ENCODE data around the gene TIE1.

TIE1 gene

DNA sequence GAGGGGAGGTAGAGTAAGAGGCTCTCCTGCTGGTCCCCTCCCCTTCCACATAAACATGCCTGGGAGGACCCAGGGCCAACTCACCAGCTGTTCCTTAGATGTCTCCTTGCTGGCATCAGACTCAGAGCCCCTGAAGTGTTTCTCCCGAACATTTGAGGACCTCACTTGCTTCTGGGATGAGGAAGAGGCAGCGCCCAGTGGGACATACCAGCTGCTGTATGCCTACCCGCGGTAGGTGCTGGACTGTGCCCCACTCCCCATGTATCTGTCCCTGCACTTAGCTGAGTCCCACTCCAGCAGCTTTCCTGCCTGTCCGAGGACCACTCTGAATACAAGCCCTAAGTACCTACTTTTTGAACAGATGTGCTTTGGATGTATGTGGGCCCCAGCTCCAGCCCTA lies 37.2 kb downstream of the TIE1 start:
- no peak for DNase-seq (ENCODE audit: low read depth)

GRCh38 chr1:43339584-43340232 lies 38.9 kb downstream of the TIE1 start:
- no peak for DNase-seq (ENCODE audit: low read depth)

- no peak for DNase-seq (ENCODE audit: low read depth)
These were observed 39.8 kb downstream of the TIE1 start for GRCh38 chr1:43340559-43340958.

DNA sequence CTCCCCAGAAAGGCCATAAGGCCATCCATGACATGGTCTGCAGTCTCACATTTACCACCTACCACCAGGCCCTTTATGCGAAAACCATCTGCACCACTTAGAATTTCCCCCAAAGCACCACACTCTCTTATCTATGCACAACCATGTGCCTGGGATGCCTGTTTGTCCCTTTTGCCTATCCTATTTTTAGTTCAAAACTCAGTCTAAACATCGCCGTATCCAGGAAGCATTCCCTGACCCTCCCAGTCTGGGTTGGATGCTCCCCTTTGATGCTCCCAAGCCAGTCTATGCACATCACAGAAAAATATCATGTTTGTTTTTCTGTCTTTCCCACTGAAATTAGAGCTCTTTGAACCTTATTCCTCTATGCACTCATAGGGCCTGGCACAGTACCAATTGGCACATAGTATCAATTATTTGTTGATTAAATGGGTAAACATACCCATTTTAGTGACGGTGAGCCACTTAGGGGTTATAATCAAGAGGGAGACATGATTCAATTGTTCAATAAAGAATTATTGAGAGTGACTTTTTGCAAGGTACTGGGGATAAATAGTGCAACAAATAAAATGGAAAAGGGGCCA lies 43.6 kb downstream of the TIE1 start:
- DNase-seq (ENCODE audit: low read depth), result no peak

- DNase-seq (ENCODE audit: low read depth), result no peak
These were observed 44.3 kb downstream of the TIE1 start for GRCh38 chr1:43345120-43345519.

- no peak for DNase-seq (ENCODE audit: low read depth)
These were observed 45.9 kb downstream of the TIE1 start for GRCh38 chr1:43346636-43347035.

DNA sequence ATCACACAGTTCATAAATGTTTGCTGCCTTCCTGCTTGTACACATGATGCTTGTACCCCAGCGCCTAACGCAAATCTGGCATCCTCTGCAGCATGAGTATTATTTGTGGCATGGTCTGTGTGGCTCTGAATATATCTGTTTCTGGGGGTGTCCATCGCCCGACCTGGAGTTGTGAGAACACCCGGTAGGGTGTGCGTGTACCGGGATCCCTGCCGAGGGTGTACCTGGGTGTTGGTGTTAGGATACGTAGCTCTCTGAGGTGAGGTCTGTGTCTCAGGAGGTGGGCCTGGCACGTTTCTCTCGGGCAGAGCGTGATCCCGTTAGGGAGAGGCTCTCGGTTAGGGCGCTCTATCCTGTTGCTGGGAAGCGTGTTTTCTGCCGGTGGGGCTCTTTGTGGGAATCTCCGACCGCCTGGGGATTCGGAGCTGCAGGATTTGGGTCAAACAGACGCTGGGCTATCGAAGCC lies 47.6 kb downstream of the TIE1 start:
- DNase-seq (ENCODE audit: low read depth), result no peak

DNA sequence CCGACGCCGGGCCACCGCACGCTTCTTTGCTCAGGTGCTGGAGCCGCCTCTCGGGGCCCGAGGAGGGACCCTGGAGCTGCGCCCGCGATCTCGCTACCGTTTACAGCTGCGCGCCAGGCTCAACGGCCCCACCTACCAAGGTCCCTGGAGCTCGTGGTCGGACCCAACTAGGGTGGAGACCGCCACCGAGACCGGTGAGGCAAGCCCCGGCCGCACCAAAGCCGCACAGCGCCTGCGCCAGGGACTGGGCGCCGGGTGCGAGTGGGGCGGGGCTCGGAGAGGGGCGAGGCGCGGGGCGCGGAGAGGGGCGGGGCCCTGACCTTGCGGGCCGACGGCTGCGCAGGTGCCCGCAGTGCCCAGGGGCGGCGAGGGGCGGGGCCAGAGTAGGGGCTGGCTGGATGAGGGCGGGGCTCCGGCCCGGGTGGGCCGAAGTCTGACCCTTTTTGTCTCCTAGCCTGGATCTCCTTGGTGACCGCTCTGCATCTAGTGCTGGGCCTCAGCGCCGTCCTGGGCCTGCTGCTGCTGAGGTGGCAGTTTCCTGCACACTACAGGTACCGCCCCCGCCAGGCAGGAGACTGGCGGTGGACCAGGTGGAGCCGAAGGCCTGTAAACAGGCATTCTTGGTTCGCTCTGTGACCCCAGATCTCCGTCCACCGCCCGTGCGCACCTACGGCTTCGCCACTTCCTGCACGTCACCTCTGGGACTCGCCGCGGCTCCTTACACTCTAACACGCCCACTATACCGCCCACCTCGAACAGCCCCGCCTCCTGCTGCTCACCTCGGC lies 48.2 kb downstream of the TIE1 start:
- DNase-seq (ENCODE audit: low read depth), result peak; percentile 7

DNA sequence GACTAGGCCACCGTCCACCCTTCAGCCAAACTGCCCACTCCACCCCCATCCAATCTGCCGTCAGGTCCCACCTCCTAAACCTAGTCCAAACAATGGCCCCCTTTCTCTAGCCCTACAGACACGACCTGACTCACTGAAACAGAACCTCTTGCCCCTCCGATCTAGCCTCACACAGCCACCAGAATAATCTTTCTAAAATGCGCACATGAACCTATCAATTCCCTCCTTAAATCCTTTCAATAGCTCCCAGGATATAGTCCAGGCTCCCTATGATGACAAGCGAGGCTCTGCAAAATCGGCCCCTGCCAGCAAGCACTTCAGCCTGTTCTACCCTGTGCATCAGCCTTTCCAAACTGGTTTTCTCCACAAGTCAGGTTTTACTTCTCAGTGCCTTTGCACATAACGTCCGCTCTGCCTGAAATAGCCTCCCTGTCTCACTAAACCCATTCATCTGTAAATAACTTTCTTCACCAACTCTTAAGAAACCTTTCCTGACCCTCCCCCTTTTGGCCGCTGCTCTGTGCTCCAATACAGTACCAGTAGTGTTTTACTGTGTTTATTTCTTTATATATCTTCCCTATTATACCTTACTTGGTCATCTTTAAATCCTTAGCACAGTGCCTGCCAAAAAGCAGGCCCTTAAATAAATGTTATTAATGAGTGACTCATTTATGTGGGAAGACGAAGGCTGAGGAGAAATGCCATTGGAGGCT lies 49.0 kb downstream of the TIE1 start:
- DNase-seq (ENCODE audit: low read depth), result no peak

DNA sequence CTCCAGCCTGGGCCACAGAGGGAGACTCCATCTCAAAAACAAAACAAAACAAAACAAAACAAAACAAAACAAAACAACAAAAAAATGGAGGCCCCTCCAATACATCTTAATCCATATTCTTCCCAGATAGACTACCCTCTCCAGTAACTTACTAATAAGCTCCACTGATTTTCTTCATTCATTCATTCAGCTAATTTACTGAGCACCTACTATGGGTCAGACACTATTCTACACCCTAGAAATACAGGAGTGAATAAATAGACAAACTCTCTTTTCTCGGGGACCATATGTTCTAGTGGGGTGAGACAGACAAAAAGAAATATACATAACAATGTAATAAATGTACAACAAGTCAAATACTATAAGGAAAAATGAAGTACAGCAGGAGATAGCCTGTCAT lies 50.2 kb downstream of the TIE1 start:
- DNase-seq (ENCODE audit: low read depth), result no peak

GRCh38 chr1:43351421-43352350 lies 50.9 kb downstream of the TIE1 start:
- DNase-seq (ENCODE audit: low read depth), result no peak

- DNase-seq (ENCODE audit: low read depth), result no peak
These were observed 51.5 kb downstream of the TIE1 start for GRCh38 chr1:43352351-43352705.

GRCh38 chr1:43352881-43353280 lies 52.1 kb downstream of the TIE1 start:
- no peak for DNase-seq (ENCODE audit: low read depth)

DNA sequence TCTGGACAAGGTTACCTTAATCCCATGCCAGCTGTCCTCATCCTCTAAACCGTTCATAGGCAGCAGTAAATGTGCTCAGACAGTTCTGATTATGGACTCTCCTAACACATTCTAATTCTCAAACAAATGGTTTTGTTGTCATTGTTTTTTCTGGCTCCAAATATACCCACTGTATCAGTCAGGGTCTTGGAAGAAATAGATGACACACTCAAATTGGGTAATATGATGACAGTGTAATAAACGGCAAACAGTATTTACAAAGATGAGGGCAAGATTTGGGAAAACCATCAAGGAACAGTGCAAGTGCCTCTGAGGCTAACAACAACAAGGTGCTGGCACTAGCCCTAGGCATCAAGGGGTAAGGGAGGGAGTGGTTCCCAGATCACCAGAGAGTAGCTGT lies 53.7 kb downstream of the TIE1 start:
- DNase-seq (ENCODE audit: low read depth), result no peak

GRCh38 chr1:43354936-43355335 lies 54.2 kb downstream of the TIE1 start:
- DNase-seq (ENCODE audit: low read depth), result no peak

GRCh38 chr1:43357251-43357650 lies 56.5 kb downstream of the TIE1 start:
- no peak for DNase-seq (ENCODE audit: low read depth)

DNA sequence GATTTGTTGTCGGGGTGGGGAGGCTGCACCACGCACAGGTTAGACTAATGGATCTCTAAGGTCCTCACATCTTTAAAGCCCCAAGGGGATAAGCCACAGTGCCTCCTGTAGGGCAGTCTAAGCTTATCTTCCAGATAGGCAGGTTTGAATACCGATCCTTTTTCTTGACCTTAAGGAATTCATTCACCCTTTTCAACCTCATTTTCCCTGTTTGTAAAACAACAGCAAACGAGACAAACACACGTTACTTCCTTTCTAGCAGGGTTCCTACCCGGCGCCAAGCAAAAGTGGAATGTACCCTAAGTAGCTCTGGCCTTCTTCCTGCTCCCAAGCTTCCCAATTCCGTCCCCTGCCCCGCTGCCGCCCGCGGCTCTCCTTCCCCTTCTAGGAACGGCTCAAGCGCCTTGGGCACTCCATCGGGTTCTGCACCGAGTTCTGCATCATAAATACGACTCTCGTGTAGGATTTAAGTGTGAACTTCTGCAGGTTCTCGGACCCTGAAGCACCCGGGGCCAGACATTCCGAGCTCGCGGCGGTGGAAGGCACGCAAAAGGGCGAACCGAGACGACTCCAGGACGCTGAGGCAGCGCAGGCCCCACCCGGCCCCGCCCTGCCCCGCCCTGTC lies 57.5 kb downstream of the TIE1 start:
- DNase-seq (ENCODE audit: low read depth), result no peak

GRCh38 chr1:43358746-43359693 lies 58.2 kb downstream of the TIE1 start, which contains the start of gene CDC20:
Gene CDC20 (plus strand): TSS chr1:43358981. CDS start chr1:43359216, 235 bp downstream.
- DNase-seq (ENCODE audit: low read depth), result peak; percentile 96

DNA sequence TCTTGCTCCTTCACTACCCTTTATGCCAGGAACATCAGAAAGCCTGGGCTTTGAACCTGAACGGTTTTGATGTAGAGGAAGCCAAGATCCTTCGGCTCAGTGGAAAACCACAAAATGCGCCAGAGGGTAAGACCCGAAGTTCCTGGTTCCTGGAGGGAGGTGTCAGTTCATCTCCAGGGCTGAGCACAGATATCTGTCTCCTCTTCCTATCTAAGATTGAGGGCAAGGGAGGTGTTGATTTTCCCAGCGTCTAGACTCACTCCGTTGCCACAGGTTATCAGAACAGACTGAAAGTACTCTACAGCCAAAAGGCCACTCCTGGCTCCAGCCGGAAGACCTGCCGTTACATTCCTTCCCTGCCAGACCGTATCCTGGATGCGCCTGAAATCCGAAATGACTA lies 58.9 kb downstream of the TIE1 start:
- no peak for DNase-seq (ENCODE audit: low read depth)

DNA sequence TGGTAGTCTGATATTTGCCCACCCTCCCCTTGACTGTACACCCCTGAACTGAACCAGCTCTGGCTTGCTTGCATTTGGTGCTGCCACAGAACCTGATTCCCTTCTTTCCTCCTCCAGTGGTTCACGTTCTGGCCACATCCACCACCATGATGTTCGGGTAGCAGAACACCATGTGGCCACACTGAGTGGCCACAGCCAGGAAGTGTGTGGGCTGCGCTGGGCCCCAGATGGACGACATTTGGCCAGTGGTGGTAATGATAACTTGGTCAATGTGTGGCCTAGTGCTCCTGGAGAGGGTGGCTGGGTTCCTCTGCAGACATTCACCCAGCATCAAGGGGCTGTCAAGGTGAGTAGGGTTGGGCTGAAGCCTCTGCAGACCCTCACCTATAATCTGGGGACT lies 59.8 kb downstream of the TIE1 start:
- no peak for DNase-seq (ENCODE audit: low read depth)

Data from stimulated activated CD4-positive, alpha-beta T cell treated with anti-CD3 and anti-CD28 coated beads, Interleukin-2, amount 100 ng/mL, for 4 hours (primary cell).